Lung microvascular endothelial cell (primary cell): Measurements from ENCODE around the gene CYP19A1. TPM values are rescaled to one million over a fixed set of nuclear protein-coding genes. Genes with fewer than 3 reads are reported as not detected.

Source experiments
- DNase-seq, 2 donors: peaks; one replicate each; pipeline versions ENCODE4 v3.0.0 to v3.0.0-alpha.2; 2010; ENCODE audit warnings: low read depth in 2 of 2
- total RNA-seq: library from RNA; depleted of rRNA; stranded (reverse); fragments of >200 nt; gene quantifications from 2 replicates; pipeline ENCODE4 v1.2.1, GENCODE V29; 2014

CYP19A1 gene
- total RNA-seq, 1 donor from 2014 or later: not detected

- no peak for DNase-seq
Measured at GRCh38 chr15:51359981-51360380, 21.6 kb upstream of the CYP19A1 start.

GRCh38 chr15:51356983-51357382 lies 18.6 kb upstream of the CYP19A1 start:
- no peak for DNase-seq

- DNase-seq: no peak
Measured at GRCh38 chr15:51356147-51356546, 17.8 kb upstream of the CYP19A1 start.

GRCh38 chr15:51355096-51355495 lies 16.7 kb upstream of the CYP19A1 start:
- no peak for DNase-seq

GRCh38 chr15:51353976-51354375 lies 15.6 kb upstream of the CYP19A1 start:
- no peak for DNase-seq

- no peak for DNase-seq
Measured at GRCh38 chr15:51350723-51351122, 12.3 kb upstream of the CYP19A1 start.

GRCh38 chr15:51349156-51349844 lies 10.9 kb upstream of the CYP19A1 start:
- DNase-seq: no peak

GRCh38 chr15:51348688-51349087 lies 10.3 kb upstream of the CYP19A1 start:
- no peak for DNase-seq

- DNase-seq: no peak
Measured at GRCh38 chr15:51346136-51346535, 7.7 kb upstream of the CYP19A1 start.

GRCh38 chr15:51343466-51343865 lies 5.1 kb upstream of the CYP19A1 start:
- DNase-seq: no peak

GRCh38 chr15:51342227-51342999 lies 4.0 kb upstream of the CYP19A1 start:
- no peak for DNase-seq

GRCh38 chr15:51341366-51342226 lies 3.2 kb upstream of the CYP19A1 start, which contains the start of gene GLDN:
TSS of gene GLDN (plus strand) at chr15:51341655. CDS start at chr15:51341685, 30 bp downstream.
- DNase-seq: peak in 1 of 2 donors; percentile 13

- no peak for DNase-seq
Measured at GRCh38 chr15:51335538-51336410, 2.6 kb downstream of the CYP19A1 start.

GRCh38 chr15:51335087-51335486 lies 3.3 kb downstream of the CYP19A1 start:
- DNase-seq: no peak

- DNase-seq: peak; percentile 81 to 83
Measured at GRCh38 chr15:51334011-51334451, 4.4 kb downstream of the CYP19A1 start.

- no peak for DNase-seq
Measured at GRCh38 chr15:51333571-51333970, 4.8 kb downstream of the CYP19A1 start.

GRCh38 chr15:51332206-51333147 lies 5.9 kb downstream of the CYP19A1 start:
- peak; percentile 15 for DNase-seq

GRCh38 chr15:51331141-51331540 lies 7.3 kb downstream of the CYP19A1 start:
- no peak for DNase-seq

GRCh38 chr15:51328926-51329325 lies 9.5 kb downstream of the CYP19A1 start:
- DNase-seq: no peak

- no peak for DNase-seq
Measured at GRCh38 chr15:51327081-51327480, 11.3 kb downstream of the CYP19A1 start.
